BJ (cell line): ENCODE measurements around the gene C1QTNF1. TPM values are rescaled to one million over a fixed set of nuclear protein-coding genes. Genes with fewer than 3 reads are reported as not detected.
A peak's percentile ranks its signal among the peaks of the same experiment; 100 is the strongest.

ENCODE experiments used
- CTCF ChIA-PET: fragments of 350-600 bp; formaldehyde crosslinking; extraction: SDS; loops from one replicate; lab custom pipeline; 2021; ENCODE audit warnings: antibody characterized with exemption, inconsistent platforms; lab: Yijun Ruan, JAX
- POLR2A ChIA-PET: fragments of 300-600 bp; sonication (Branson Sonifier 250); formaldehyde crosslinking; extraction: SDS; loops from one replicate; lab custom pipeline; 2021; ENCODE audit warnings: antibody characterized with exemption; lab: Charles Lee
- DNase-seq: peaks from one replicate; pipeline ENCODE4 v3.0.0-alpha.2; 2011; ENCODE audit warnings: low read depth
- H3K27me3 ChIP-seq: 2 replicates; pipeline ENCODE4 v1.6.0; 2011; ENCODE audit warnings: low read length; ENCODE audit not compliant: control insufficient read depth, insufficient read depth
- H3K36me3 ChIP-seq: 2 replicates; pipeline ENCODE4 v1.5.1; 2011; ENCODE audit warnings: low read length; ENCODE audit not compliant: control insufficient read depth, insufficient read depth
- H3K4me3 ChIP-seq: 2 replicates; pipeline ENCODE4 v1.5.1; 2011; ENCODE audit warnings: low read depth, mild to moderate bottlenecking, control low read depth, low read length
- CTCF ChIP-seq: IDR thresholded peaks from 2 replicates; pipeline ENCODE4 v1.5.1; 2011; ENCODE audit warnings: low read depth, mild to moderate bottlenecking, control low read depth, inconsistent platforms, low read length, moderate library complexity; ENCODE audit not compliant: insufficient read depth
- polyA minus RNA-seq: library from RNA; depleted of rRNA, polyadenylated mRNA; stranded (reverse); fragments of >200 nt; gene quantifications from 2 replicates; pipeline ENCODE4 v1.2.3, GENCODE V29; 2011; rRNA and poly(A)+ RNA removed
- polyA plus RNA-seq: library from polyadenylated mRNA; depleted of rRNA; stranded (reverse); fragments of >200 nt; gene quantifications from 2 replicates; pipeline ENCODE4 v1.2.3, GENCODE V29; 2011; rRNA removed

Gene C1QTNF1
- polyA plus RNA-seq, result 13.8 and 20.7 TPM in 2 replicates
- 9.7 and 21.8 TPM in 2 replicates for polyA minus RNA-seq

- Histone ChIP-seq H3K4me3 (peak within 1 kb of the TSS; percentile 82), H3K36me3 (no peaks in the 10 kb centered on the region), H3K27me3 (no peaks in the 10 kb centered on the region)
- CTCF ChIA-PET, result interaction anchor here (1.2 to 11.5 kb wide), 2 partner anchors 18 to 369 kb away, joined by 3 to 120 read pairs; no protein-coding TSS in a partner anchor
- no peak for DNase-seq
- POLR2A ChIA-PET, result no interaction called here
- peak; percentile 18; the same call in 1 of the 2 replicates for TF ChIP-seq CTCF
Measured at GRCh38 chr17:79023886-79024771, at the start of gene C1QTNF1. Gene C1QTNF1 (plus strand): TSS chr17:79024169. CDS start chr17:79043969, 19,800 bp downstream.

GRCh38 chr17:78974635-78975591, 49.1 kb upstream of the C1QTNF1 start:
- CTCF ChIA-PET, result interaction anchor here (1.2 to 3.8 kb wide), 2 partner anchors 62 to 109 kb away, joined by 4 to 14 read pairs; no protein-coding TSS in a partner anchor
- no peaks in the 10 kb centered on the region for H3K27me3 ChIP-seq
- TF ChIP-seq CTCF, result no peak
- POLR2A ChIA-PET, result no interaction called here
- peak; percentile 68 for DNase-seq
- 0 out of 2 replicates have a peak, but pooled peaks cover 1% of the 10 kb centered on the region for H3K36me3 ChIP-seq
- H3K4me3 ChIP-seq, result no peak overlapping the region

GRCh38 chr17:78976907-78977680, 46.9 kb upstream of the C1QTNF1 start:
- 0 out of 2 replicates have a peak, but pooled peaks cover 1% of the 10 kb centered on the region for H3K36me3 ChIP-seq
- CTCF ChIA-PET, result no interaction called here
- POLR2A ChIA-PET, result no interaction called here
- no peaks in the 10 kb centered on the region for H3K27me3 ChIP-seq
- no peak overlapping the region for H3K4me3 ChIP-seq
- no peak for TF ChIP-seq CTCF
- DNase-seq, result no peak

- no peaks in the 10 kb centered on the region for H3K27me3 ChIP-seq
- 0 out of 2 replicates have a peak, but pooled peaks cover 1% of the 10 kb centered on the region for H3K36me3 ChIP-seq
- POLR2A ChIA-PET, result no interaction called here
- no peak for DNase-seq
- no peak for TF ChIP-seq CTCF
- CTCF ChIA-PET, result no interaction called here
- H3K4me3 ChIP-seq, result no peak overlapping the region
Measured at GRCh38 chr17:78977681-78977943, 46.4 kb upstream of the C1QTNF1 start.
